Pericardium fibroblast (primary cell): Measurements from ENCODE around the gene NUP210L. TPM values are rescaled to one million over a fixed set of nuclear protein-coding genes. Genes with fewer than 3 reads are reported as not detected.

Experiments used
- total RNA-seq: library from RNA; depleted of rRNA; stranded (reverse); fragments of >200 nt; gene quantifications from 2 replicates; pipeline ENCODE4 v1.2.3, GENCODE V29; 2015

Gene NUP210L
- under 0.01 TPM in 1 of 2 replicates, not detected in the other for total RNA-seq

DNA sequence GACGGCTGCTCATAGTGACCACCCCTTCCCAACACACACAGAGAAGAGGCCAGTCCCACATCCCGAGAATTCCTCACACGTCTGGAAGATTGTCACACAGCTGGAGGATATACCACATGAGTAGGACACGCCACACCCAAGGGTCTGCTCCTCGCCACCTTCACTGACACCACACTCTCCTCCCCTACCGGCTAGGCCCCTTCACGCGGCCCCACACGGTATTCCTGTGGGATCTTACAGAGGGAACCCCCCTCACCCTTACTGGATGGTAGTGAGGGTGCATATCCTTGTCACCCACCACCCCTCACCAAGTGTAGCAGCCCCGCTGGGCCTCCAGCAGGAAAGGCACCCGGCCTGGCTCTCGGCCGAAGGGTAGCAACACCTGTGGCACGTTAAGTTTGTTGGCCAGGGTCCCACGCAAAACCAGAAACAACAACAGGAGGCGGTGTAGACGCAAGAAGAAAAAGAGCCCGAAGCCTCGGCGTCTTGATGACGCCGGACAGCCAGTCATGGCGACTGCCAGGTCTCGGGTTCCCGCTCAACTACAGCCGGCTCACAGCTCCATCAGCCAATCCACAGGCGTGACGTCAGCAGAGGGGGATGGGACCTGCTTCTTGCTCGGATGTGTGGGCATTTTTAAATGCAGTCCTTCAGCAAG is at the start of gene NUP210L:
NUP210L (minus strand) TSS at position 540 of the 658 bp plus-strand sequence.

GRCh38 chr1:154191990-154192461 is 37.2 kb upstream of the NUP210L start, which contains the start of gene TPM3:
TPM3 (minus strand) TSS chr1:154192100; CDS start chr1:154192018, 82 bp downstream.

DNA sequence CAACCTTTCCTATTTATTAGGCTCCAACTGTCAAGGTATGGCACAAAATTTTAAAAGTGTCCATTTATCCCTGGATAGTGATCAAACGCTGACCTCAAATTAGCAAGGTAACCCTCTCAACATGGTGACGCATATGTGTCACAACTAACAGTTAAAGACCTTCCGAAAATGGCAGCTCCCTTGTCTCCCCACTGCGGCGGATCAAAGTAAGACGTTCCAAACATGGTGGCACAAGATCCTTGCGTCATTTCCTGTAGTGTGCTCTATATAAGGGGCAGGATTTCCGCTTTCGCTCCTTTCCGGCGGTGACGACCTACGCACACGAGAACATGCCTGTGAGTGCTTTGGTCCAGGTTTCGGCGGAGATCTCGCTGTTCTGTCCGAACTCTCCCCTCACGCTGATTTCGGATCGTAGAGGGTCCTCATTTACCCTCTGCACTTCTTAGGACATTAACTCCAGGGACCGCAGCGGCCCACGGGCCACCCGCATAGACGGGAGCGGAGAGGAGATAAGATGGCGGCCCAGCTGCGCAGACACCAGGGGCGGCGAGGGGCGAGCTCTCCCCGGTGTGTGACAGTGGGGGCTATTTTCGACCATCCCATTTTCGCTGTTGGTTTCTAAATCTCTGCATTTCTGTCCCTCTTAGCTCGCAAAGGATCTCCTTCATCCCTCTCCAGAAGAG is 164.3 kb downstream of the NUP210L start, which contains the start of gene RPS27:
RPS27 (plus strand) TSS at position 295 of the 683 bp plus-strand sequence; CDS start at position 330, 35 bp downstream.

GRCh38 chr1:153985941-153986761 is 168.7 kb downstream of the NUP210L start, which contains the start of gene RAB13:
RAB13 (minus strand) TSS chr1:153986339; CDS start chr1:153986236, 103 bp downstream.

GRCh38 chr1:153977250-153978240 is 177.3 kb downstream of the NUP210L start, which contains the start of gene JTB:
JTB (minus strand) TSS chr1:153977674; CDS start chr1:153977252, 422 bp downstream.

GRCh38 chr1:153967107-153967999 is 187.5 kb downstream of the NUP210L start, which contains the start of gene CREB3L4:
CREB3L4 (plus strand) TSS chr1:153967902; CDS start chr1:153968526, 624 bp downstream.

DNA sequence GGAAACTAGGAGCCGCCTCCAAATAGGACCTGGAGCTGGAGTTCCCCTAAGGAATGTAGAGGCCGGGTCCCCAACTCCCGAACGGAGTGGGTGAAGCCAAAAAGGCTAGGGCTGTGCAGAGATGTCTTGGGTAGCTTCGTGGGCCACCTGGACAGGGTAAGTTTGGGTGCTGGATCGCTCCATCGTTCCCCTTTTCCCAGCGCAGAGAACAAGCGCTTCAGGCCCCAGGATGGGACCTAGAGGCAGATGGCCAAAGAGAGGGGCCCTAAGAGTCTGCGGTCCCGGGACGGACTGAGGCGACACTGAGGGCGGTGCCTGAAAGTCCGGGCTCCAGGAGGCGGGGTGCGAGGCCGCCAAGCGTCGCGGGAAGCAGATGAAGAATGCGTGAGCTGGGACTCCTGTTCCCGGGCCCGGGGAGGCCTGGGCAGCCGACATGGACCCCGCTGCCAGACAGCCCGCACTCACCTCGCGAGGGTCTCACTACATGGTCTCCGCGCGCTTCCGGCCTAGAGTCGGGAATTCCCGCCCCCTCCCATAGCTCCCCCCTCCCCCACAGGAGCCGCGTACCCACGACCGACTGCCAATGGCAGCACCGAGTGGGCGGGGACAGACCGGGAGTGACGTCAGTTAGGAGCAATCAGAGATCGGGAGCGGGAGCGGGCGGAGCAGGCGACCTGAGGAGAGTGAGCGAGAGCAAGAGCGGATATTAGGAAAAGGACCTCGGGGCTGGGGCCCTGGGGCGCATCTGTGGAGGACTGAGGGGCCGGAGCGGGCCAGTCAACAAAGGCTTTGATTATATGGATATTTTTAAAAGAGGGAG is 191.6 kb downstream of the NUP210L start, which contains the start of gene SLC39A1:
SLC39A1 (minus strand) TSS at position 508 of the 820 bp plus-strand sequence. CDS start 822 bp downstream, outside the sequence.

GRCh38 chr1:153958111-153958960 is 196.5 kb downstream of the NUP210L start, which contains the start of gene CRTC2:
CRTC2 (minus strand) TSS chr1:153958612; CDS start chr1:153958497, 115 bp downstream.

GRCh38 chr1:153946622-153947241 is 208.1 kb downstream of the NUP210L start, which contains the start of gene DENND4B:
DENND4B (minus strand) TSS chr1:153946718; CDS start chr1:153944374, 2,344 bp downstream.

Other genes starting within 250 kb of the NUP210L start
- 5.4 and 6.1 TPM in 2 replicates for gene GATAD2B, start 232.1 kb downstream of the NUP210L start, total RNA-seq
- 15.4 and 19.1 TPM in 2 replicates for gene DENND4B, start 208.4 kb downstream of the NUP210L start, total RNA-seq
- gene CRTC2, start 196.5 kb downstream of the NUP210L start, total RNA-seq, result 9.9 and 13.7 TPM in 2 replicates
- 93.2 and 107 TPM in 2 replicates for gene SLC39A1, start 191.5 kb downstream of the NUP210L start, total RNA-seq
- 6.3 and 14.1 TPM in 2 replicates for gene CREB3L4, start 187.2 kb downstream of the NUP210L start, total RNA-seq
- 288 and 332 TPM in 2 replicates for gene JTB, start 177.4 kb downstream of the NUP210L start, total RNA-seq
- gene RAB13, start 168.7 kb downstream of the NUP210L start, total RNA-seq, result 67.0 and 141 TPM in 2 replicates
- gene RPS27, start 164.3 kb downstream of the NUP210L start, total RNA-seq, result 4,128 and 5,291 TPM in 2 replicates
- 221 and 362 TPM in 2 replicates for gene TPM3, start 37.0 kb upstream of the NUP210L start, total RNA-seq
- not detected in 2 replicates for gene CFAP141, start 51.3 kb upstream of the NUP210L start, total RNA-seq
- gene UBAP2L, start 65.9 kb upstream of the NUP210L start, total RNA-seq, result 60.5 and 66.3 TPM in 2 replicates
- gene HAX1, start 117.6 kb upstream of the NUP210L start, total RNA-seq, result 106 and 118 TPM in 2 replicates
- not detected in 2 replicates for gene AQP10, start 166.0 kb upstream of the NUP210L start, total RNA-seq
- gene ATP8B2, start 170.5 kb upstream of the NUP210L start, total RNA-seq, result 77.0 and 114 TPM in 2 replicates